ENCODE measurements around the gene MITF. TPM values are rescaled to one million over a fixed set of nuclear protein-coding genes. Genes with fewer than 3 reads are reported as not detected.

The MITF gene
- total RNA-seq, 3 donors from 2014 or later = 3.2 to 56.1 (median 5.5) TPM

DNA sequence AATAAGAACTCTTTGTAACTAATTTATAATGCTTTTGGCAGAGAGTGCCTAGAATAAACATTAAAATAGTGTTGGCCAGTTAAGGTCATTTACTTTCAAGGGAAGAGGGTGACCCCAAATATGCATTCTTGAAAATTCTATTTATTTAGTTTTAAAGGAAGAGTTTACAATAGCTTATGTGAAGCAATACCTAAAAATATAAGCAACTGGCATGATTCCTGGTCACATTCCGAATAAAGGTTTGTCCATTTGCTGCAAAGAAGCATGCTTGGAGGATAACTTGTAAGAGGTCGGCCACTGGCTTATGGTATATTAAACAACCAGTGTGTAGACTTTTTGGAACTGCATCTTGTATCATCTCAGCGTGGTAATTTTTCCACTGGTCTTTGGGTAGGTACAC is 10.2 kb downstream of the MITF start:
- TF ChIP-seq, protein P1, sequence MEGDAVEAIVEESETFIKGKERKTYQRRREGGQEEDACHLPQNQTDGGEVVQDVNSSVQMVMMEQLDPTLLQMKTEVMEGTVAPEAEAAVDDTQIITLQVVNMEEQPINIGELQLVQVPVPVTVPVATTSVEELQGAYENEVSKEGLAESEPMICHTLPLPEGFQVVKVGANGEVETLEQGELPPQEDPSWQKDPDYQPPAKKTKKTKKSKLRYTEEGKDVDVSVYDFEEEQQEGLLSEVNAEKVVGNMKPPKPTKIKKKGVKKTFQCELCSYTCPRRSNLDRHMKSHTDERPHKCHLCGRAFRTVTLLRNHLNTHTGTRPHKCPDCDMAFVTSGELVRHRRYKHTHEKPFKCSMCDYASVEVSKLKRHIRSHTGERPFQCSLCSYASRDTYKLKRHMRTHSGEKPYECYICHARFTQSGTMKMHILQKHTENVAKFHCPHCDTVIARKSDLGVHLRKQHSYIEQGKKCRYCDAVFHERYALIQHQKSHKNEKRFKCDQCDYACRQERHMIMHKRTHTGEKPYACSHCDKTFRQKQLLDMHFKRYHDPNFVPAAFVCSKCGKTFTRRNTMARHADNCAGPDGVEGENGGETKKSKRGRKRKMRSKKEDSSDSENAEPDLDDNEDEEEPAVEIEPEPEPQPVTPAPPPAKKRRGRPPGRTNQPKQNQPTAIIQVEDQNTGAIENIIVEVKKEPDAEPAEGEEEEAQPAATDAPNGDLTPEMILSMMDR (IDR thresholded peaks at IDR 0.05) = no peak
- ATAC-seq (no peak), DNase-seq (no peak)
- Histone ChIP-seq H3K36me3 (ENCODE audit: low read depth) (no peaks in the 10 kb centered on the region), H3K4me3 (no peak overlapping the region), H3K4me1 (ENCODE audit: low read depth) (no peaks in the 10 kb centered on the region), H3K9me3 (no peaks in the 10 kb centered on the region)
- intact Hi-C loops (cut with DNase I, micrococcal nuclease) = no loop called here

DNA sequence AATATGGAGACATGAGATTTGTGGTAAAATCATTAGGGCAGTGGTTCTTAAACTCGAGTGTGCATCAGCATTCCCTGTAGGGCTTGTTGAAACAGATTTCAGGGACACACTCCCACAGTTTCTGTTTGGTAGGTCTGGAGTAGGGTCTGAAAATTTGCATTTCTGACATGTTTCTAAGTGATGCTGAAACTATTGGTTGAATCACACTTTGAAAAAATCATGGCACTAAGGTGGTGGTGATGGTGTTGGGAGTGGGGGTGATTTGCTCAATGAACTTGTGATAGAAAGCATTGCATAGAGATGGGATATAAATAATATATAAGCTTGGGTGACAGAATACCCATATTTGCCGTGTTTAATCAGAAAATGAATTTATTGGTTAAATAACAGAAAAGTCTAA is 11.3 kb downstream of the MITF start:
- Histone ChIP-seq H3K36me3 (ENCODE audit: low read depth) (no peaks in the 10 kb centered on the region), H3K9me3 (no peaks in the 10 kb centered on the region), H3K4me1 (ENCODE audit: low read depth) (no peaks in the 10 kb centered on the region), H3K4me3 (no peak overlapping the region)
- DNase-seq (no peak), ATAC-seq (no peak)
- intact Hi-C loops (cut with DNase I, micrococcal nuclease) = no loop called here
- TF ChIP-seq, protein P1 (IDR thresholded peaks at IDR 0.05) = no peak

DNA sequence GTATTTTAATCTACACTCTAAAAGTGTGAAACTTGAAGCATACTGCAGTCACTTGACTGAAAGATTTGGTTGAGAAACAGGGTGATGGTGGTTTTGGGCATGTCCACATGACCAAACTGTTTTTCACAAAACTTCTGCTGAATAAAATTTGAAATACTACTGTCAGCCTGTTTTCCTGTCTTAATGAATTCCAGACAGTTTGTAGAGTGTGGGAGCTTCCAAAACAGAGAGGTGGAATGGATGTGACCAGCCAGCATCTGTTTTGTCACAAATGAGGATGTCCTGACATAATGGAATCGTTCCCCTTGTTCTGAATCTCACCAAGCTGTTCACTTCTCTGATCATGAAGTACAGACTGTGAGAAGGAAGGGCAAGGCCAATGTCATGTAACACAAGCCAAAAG is 11.8 kb downstream of the MITF start:
- H3K36me3 ChIP-seq (ENCODE audit: low read depth) = no peaks in the 10 kb centered on the region
- H3K4me1 ChIP-seq (ENCODE audit: low read depth) = no peaks in the 10 kb centered on the region
- TF ChIP-seq, protein P1 (IDR thresholded peaks at IDR 0.05) = no peak
- ATAC-seq (peak; percentile 10), DNase-seq (no peak)
- no peaks in the 10 kb centered on the region for H3K9me3 ChIP-seq
- intact Hi-C loops (cut with DNase I, micrococcal nuclease) = no loop called here
- no peak overlapping the region for H3K4me3 ChIP-seq

DNA sequence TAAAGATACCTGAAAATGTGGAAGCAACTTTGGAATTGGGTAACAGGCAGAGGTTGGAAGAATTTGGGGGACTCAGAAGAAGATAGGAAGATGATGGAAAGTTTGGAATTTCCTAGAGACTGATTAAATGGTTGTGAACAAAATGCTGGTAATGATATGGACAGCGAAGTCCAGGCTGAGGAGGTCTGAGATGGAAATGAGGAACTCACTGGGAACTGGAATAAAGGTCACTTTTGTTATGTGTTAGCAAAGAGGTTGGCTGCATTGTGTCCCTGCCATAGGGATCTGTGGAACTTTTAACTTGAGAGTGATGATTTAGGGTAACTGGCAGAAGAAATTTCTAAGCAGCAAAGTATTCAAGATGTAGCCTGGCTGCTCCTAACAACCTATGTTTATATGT is 13.0 kb downstream of the MITF start:
- Histone ChIP-seq H3K4me3 (no peak overlapping the region), H3K36me3 (ENCODE audit: low read depth) (no peaks in the 10 kb centered on the region), H3K4me1 (ENCODE audit: low read depth) (no peaks in the 10 kb centered on the region), H3K9me3 (no peaks in the 10 kb centered on the region)
- intact Hi-C loops (cut with DNase I, micrococcal nuclease) = no loop called here
- DNase-seq = no peak
- ATAC-seq = no peak
- TF ChIP-seq, protein P1 (IDR thresholded peaks at IDR 0.05) = no peak

DNA sequence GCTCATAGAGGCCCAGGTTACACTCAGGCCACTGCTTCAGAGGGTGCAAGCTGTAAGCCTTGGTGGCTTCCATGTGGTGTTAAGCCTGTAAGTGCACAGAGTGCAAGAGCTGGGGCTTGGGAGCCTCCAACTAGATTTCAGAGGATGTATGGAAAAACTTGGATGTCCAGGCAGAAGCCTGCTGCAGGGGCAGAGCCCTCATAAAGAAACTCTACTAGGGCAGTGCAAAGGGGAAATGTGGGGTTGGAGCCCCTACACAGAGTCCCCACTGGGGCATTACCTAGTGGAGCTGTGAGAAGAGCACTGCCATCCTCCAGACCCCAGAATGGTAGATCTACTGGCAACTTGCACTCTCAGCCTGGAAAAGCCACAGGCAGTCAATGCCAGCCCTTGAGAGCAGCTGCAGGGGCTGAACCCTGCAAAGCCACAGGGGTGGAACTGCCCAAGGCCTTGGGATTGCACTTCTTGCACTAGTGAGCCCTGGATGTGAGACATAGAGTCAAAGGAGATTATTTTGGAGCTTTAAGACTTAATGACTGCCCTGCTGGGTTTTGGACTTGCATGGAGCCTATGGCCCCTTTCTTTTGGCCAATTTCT is 14.0 kb downstream of the MITF start:
- no peak for DNase-seq
- no peaks in the 10 kb centered on the region for H3K4me1 ChIP-seq (ENCODE audit: low read depth)
- no peaks in the 10 kb centered on the region for H3K36me3 ChIP-seq (ENCODE audit: low read depth)
- no peak for ATAC-seq
- H3K9me3 ChIP-seq = no peaks in the 10 kb centered on the region
- TF ChIP-seq, protein P1 (IDR thresholded peaks at IDR 0.05) = no peak
- no peak overlapping the region for H3K4me3 ChIP-seq
- intact Hi-C loops (cut with DNase I, micrococcal nuclease) = no loop called here

DNA sequence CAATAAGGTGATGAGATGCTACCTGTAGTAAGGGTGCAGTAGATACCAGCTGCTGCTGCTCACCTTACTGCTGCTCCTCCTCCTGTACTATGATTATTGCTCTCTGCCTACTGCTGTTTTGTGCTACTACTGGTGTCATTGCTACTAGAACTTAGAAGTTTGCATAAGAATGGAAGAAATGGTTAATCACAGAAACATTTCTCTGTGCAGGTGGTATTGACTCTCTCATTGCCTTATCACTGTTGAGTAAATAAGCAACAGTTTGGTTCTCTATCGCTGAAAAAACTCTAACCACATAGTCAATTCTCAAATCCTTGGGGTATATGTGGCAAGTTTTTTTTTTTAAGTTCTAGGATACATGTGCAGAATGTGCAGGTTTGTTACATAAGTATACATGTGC is 16.5 kb downstream of the MITF start:
- DNase-seq = no peak
- TF ChIP-seq, protein P1 (IDR thresholded peaks at IDR 0.05) = no peak
- Histone ChIP-seq H3K4me3 (no peak overlapping the region), H3K36me3 (ENCODE audit: low read depth) (no peaks in the 10 kb centered on the region), H3K4me1 (ENCODE audit: low read depth) (no peaks in the 10 kb centered on the region), H3K9me3 (no peaks in the 10 kb centered on the region)
- intact Hi-C loops (cut with DNase I, micrococcal nuclease) = no loop called here
- no peak for ATAC-seq
